H9 (cell line): Measurements from ENCODE around the gene C3orf20. TPM values are rescaled to one million over a fixed set of nuclear protein-coding genes. Genes with fewer than 3 reads are reported as not detected.

Experiments
- DNase-seq: peaks from one replicate; pipeline ENCODE4 v3.0.0-alpha.2; 2017
- H2AFZ ChIP-seq: one replicate; pipeline ENCODE4 v1.6.1; 2013; ENCODE audit warnings: mild to moderate bottlenecking, low read length, control low read depth, moderate library complexity
- H2AK5ac ChIP-seq: 2 replicates; pipeline ENCODE4 v1.6.1; 2013; ENCODE audit warnings: low read length, control low read depth, mixed read lengths; ENCODE audit not compliant: insufficient read length
- H2BK120ac ChIP-seq: one replicate; pipeline ENCODE4 v1.6.1; 2013; ENCODE audit warnings: low read depth, mild to moderate bottlenecking, low read length, control low read depth, inconsistent platforms; ENCODE audit not compliant: poor library complexity, severe bottlenecking
- H2BK12ac ChIP-seq: 2 replicates; pipeline ENCODE4 v1.6.1; 2013; ENCODE audit warnings: low read length, control low read depth, mixed read lengths, low read depth; ENCODE audit not compliant: insufficient read length
- H2BK15ac ChIP-seq: 2 replicates; pipeline ENCODE4 v1.6.1; 2013; ENCODE audit warnings: low read depth, low read length, control low read depth
- H2BK20ac ChIP-seq: one replicate; pipeline ENCODE4 v1.6.1; 2013; ENCODE audit warnings: low read depth, mild to moderate bottlenecking, low read length, control low read depth, inconsistent platforms; ENCODE audit not compliant: poor library complexity, severe bottlenecking
- H2BK5ac ChIP-seq: 2 replicates; pipeline ENCODE4 v1.6.1; 2013; ENCODE audit warnings: low read length, control low read depth, mixed read lengths; ENCODE audit not compliant: insufficient read length
- H3K14ac ChIP-seq: 2 replicates; pipeline ENCODE4 v1.6.1; 2013; ENCODE audit warnings: low read length, control low read depth; ENCODE audit not compliant: insufficient read depth
- H3K18ac ChIP-seq: 2 replicates; pipeline ENCODE4 v1.6.1; 2013; ENCODE audit warnings: low read depth, mild to moderate bottlenecking, mixed read lengths, low read length, control low read depth; ENCODE audit not compliant: insufficient read length
- H3K23ac ChIP-seq: 2 replicates; pipeline ENCODE4 v1.6.1; 2013; ENCODE audit warnings: low read length, control low read depth, mixed read lengths, low read depth; ENCODE audit not compliant: insufficient read length
- H3K23me2 ChIP-seq: 2 replicates; pipeline ENCODE4 v1.6.1; 2013; ENCODE audit warnings: low read depth, mild to moderate bottlenecking, mixed read lengths, low read length, control low read depth; ENCODE audit not compliant: insufficient read length, poor library complexity, severe bottlenecking
- H3K27ac ChIP-seq: 2 replicates; pipeline ENCODE4 v1.5.1; 2013; ENCODE audit warnings: low read length, control low read depth, mixed read lengths, low read depth; ENCODE audit not compliant: insufficient read length
- H3K27me3 ChIP-seq: 2 replicates; pipeline ENCODE4 v1.6.1; 2013; ENCODE audit warnings: low read length, control low read depth, inconsistent platforms; ENCODE audit not compliant: insufficient read depth
- H3K4ac ChIP-seq: 2 replicates; pipeline ENCODE4 v1.6.1; 2013; ENCODE audit warnings: low read depth, mild to moderate bottlenecking, control low read depth, inconsistent platforms, low read length, moderate library complexity
- H3K4me1 ChIP-seq: 2 replicates; pipeline ENCODE4 v1.6.1; 2013; ENCODE audit warnings: low read length, control low read depth, inconsistent platforms; ENCODE audit not compliant: insufficient read depth
- H3K4me2 ChIP-seq: 2 replicates; pipeline ENCODE4 v1.6.1; 2013; ENCODE audit warnings: low read length, control low read depth, mixed read lengths; ENCODE audit not compliant: insufficient read length, insufficient read depth
- H3K56ac ChIP-seq: 2 replicates; pipeline ENCODE4 v1.6.1; 2013; ENCODE audit warnings: low read depth, mild to moderate bottlenecking, mixed read lengths, low read length, control low read depth; ENCODE audit not compliant: insufficient read length
- H3K79me1 ChIP-seq: 2 replicates; pipeline ENCODE4 v1.6.1; 2013; ENCODE audit warnings: low read depth, mild to moderate bottlenecking, moderate library complexity, low read length, control low read depth, inconsistent platforms; ENCODE audit not compliant: insufficient read depth, poor library complexity, severe bottlenecking
- H3K79me2 ChIP-seq: 2 replicates; pipeline ENCODE4 v1.6.1; 2013; ENCODE audit warnings: low read length, control low read depth, inconsistent platforms; ENCODE audit not compliant: insufficient read depth
- H3K9ac ChIP-seq: 2 replicates; pipeline ENCODE4 v1.6.1; 2013; ENCODE audit warnings: low read length, control low read depth, mixed read lengths; ENCODE audit not compliant: insufficient read length; ENCODE audit errors: extremely low read depth
- H3K9me3 ChIP-seq: one replicate; pipeline ENCODE4 v1.6.1; 2013; ENCODE audit warnings: low read depth, low read length, inconsistent platforms; ENCODE audit not compliant: control insufficient read depth
- H3T11ph ChIP-seq: one replicate; pipeline ENCODE4 v1.6.1; 2013; ENCODE audit warnings: mild to moderate bottlenecking, low read length, control low read depth, inconsistent platforms
- H4K20me1 ChIP-seq: one replicate; pipeline ENCODE4 v1.6.1; 2013; ENCODE audit not compliant: control insufficient read depth, insufficient read length, insufficient read depth
- H4K5ac ChIP-seq: 2 replicates; pipeline ENCODE4 v1.6.1; 2013; ENCODE audit warnings: low read depth, mild to moderate bottlenecking, mixed read lengths, low read length, control low read depth; ENCODE audit not compliant: insufficient read length
- H4K8ac ChIP-seq: replicated peaks from 2 replicates; pipeline ENCODE4 v1.6.1; 2013; ENCODE audit warnings: low read length, control low read depth, mixed read lengths, low read depth; ENCODE audit not compliant: insufficient read length
- H4K91ac ChIP-seq: 2 replicates; pipeline ENCODE4 v1.6.1; 2013; ENCODE audit warnings: low read depth, mild to moderate bottlenecking, moderate library complexity, mixed read lengths, low read length, control low read depth; ENCODE audit not compliant: insufficient read length
- H3K27ac Mint-ChIP-seq, 3 experiments: 2 replicates in 2 of 3; 3 replicates in 1 of 3; pipeline ENCODE4 v1.8.0; 2020 to 2021; ENCODE audit warnings: mixed read lengths in 3 of 3, mild to moderate bottlenecking in 1 of 3, moderate library complexity in 1 of 3
- H3K27me3 Mint-ChIP-seq: 2 replicates; pipeline ENCODE4 v1.8.0; 2021; ENCODE audit warnings: low read depth, mild to moderate bottlenecking, moderate library complexity, mixed read lengths
- H3K36me3 Mint-ChIP-seq, 3 experiments: 2 replicates in 2 of 3; 3 replicates in 1 of 3; pipeline ENCODE4 v1.8.0; 2020 to 2021; ENCODE audit warnings: low read depth in 3 of 3, mixed read lengths in 3 of 3; ENCODE audit not compliant: insufficient read depth in 1 of 3
- H3K4me1 Mint-ChIP-seq, 2 experiments: 2 replicates each; pipeline ENCODE4 v1.8.0; 2020; ENCODE audit warnings: mixed read lengths in 2 of 2
- H3K4me3 Mint-ChIP-seq, 2 experiments: 2 replicates in 1 of 2; 3 replicates in 1 of 2; pipeline ENCODE4 v1.8.0; 2020 to 2021; ENCODE audit warnings: mild to moderate bottlenecking in 2 of 2, mixed read lengths in 2 of 2, moderate library complexity in 1 of 2
- H3K9me3 Mint-ChIP-seq, 2 experiments: 2 replicates in 1 of 2; 3 replicates in 1 of 2; pipeline ENCODE4 v1.8.0; 2020; ENCODE audit warnings: mild to moderate bottlenecking in 2 of 2, mixed read lengths in 2 of 2, moderate library complexity in 1 of 2
- WGBS: extraction: QIAGEN DNeasy Blood & Tissue Kit; methylation state at CpG from one replicate; pipeline ENCODE4 v1.1.7; 2013; ENCODE audit warnings: missing lambda C conversion rate, low lambda C conversion rate, mixed read lengths; ENCODE audit not compliant: insufficient read length; ENCODE audit errors: extremely low coverage; 5-methylcytosine and 5-hydroxymethylcytosine counted together
- total RNA-seq: library from RNA; stranded (reverse); gene quantifications from 2 replicates; pipeline ENCODE4 v1.2.1, GENCODE V29; 2021
- TF ChIP-seq, protein P1 (sequence below): fragments of 200-600 bp; sonication (generic); conservative IDR thresholded peaks from 3 replicates; pipeline ENCODE4 v1.8.0; 2021; ENCODE audit warnings: antibody characterized with exemption, mild to moderate bottlenecking

Gene C3orf20
- total RNA-seq, 1 experiment from 2014 or later, result not detected

GRCh38 chr3:14821151-14821550 is 146.2 kb downstream of the C3orf20 start:
- Mint-ChIP-seq H3K9me3 (no peaks in the 10 kb centered on the region), H3K27ac (no peak overlapping the region), H3K4me3 (no peak overlapping the region), H3K27me3 (peaks cover 4% of the 10 kb centered on the region; the same call in 1 of the 2 replicates), H3K36me3 (peaks cover 6 to 16% (median 10%) of the 10 kb centered on the region in 3 experiments; a peak in 6 of 7 replicates), H3K4me1 (peaks cover 14 to 20% of the 10 kb centered on the region in 2 experiments)
- H4K8ac ChIP-seq, result no peak overlapping the region
- H3K4ac ChIP-seq, result no peak overlapping the region
- no peak overlapping the region for H2BK120ac ChIP-seq
- no peak for DNase-seq
- H2BK12ac ChIP-seq, result no peak overlapping the region
- no peak overlapping the region for H3K23ac ChIP-seq
- H3K23me2 ChIP-seq, result no peaks in the 10 kb centered on the region
- H3K9me3 ChIP-seq, result no peaks in the 10 kb centered on the region
- H3K79me2 ChIP-seq, result no peaks in the 10 kb centered on the region
- H2BK15ac ChIP-seq, result no peak overlapping the region
- H2BK5ac ChIP-seq, result no peak overlapping the region
- no CpG with 5 or more reads among the region's 16 CpGs for WGBS
- TF ChIP-seq, protein P1, sequence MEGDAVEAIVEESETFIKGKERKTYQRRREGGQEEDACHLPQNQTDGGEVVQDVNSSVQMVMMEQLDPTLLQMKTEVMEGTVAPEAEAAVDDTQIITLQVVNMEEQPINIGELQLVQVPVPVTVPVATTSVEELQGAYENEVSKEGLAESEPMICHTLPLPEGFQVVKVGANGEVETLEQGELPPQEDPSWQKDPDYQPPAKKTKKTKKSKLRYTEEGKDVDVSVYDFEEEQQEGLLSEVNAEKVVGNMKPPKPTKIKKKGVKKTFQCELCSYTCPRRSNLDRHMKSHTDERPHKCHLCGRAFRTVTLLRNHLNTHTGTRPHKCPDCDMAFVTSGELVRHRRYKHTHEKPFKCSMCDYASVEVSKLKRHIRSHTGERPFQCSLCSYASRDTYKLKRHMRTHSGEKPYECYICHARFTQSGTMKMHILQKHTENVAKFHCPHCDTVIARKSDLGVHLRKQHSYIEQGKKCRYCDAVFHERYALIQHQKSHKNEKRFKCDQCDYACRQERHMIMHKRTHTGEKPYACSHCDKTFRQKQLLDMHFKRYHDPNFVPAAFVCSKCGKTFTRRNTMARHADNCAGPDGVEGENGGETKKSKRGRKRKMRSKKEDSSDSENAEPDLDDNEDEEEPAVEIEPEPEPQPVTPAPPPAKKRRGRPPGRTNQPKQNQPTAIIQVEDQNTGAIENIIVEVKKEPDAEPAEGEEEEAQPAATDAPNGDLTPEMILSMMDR, result no peak
- H3K9ac ChIP-seq, result no peak overlapping the region
- no peak overlapping the region for H3K18ac ChIP-seq
- H4K5ac ChIP-seq, result no peak overlapping the region
- no peaks in the 10 kb centered on the region for H3K79me1 ChIP-seq
- H3K14ac ChIP-seq, result no peak overlapping the region
- H3K4me2 ChIP-seq, result no peak overlapping the region
- no peak overlapping the region for H2AK5ac ChIP-seq
- no peak overlapping the region for H3K56ac ChIP-seq
- no peak overlapping the region for H3T11ph ChIP-seq
- no peak overlapping the region for H2AFZ ChIP-seq
- no peaks in the 10 kb centered on the region for H4K20me1 ChIP-seq
- H4K91ac ChIP-seq, result no peak overlapping the region
- H3K4me1 ChIP-seq, result no peaks in the 10 kb centered on the region; the same call in 1 of the 2 replicates
- H2BK20ac ChIP-seq, result no peak overlapping the region
- no peaks in the 10 kb centered on the region for H3K27me3 ChIP-seq
- H3K27ac ChIP-seq, result no peak overlapping the region
